NCI-H748 treated with DMSO at 0.1 percent for 48 hours (cell line): ENCODE measurements around the gene ZNF518B.

ENCODE experiments used
- DNase-seq: peaks from one replicate; lab custom pipeline; 2025; lab: John Stamatoyannopoulos, UW

The ZNF518B gene

GRCh38 chr4:10457255-10457801, at the start of gene ZNF518B:
Gene ZNF518B (minus strand): TSS chr4:10457426. CDS start chr4:10446328, 11,098 bp downstream.
- peak; percentile 34 for DNase-seq

- no peak for DNase-seq
These were observed 48.9 kb upstream of the ZNF518B start for GRCh38 chr4:10506077-10506476.

GRCh38 chr4:10504570-10505179, 47.4 kb upstream of the ZNF518B start:
- no peak for DNase-seq

- no peak for DNase-seq
These were observed 45.5 kb upstream of the ZNF518B start for GRCh38 chr4:10502717-10503116.

GRCh38 chr4:10500776-10501175, 43.5 kb upstream of the ZNF518B start:
- no peak for DNase-seq

GRCh38 chr4:10496200-10496599, 39.0 kb upstream of the ZNF518B start:
- no peak for DNase-seq

GRCh38 chr4:10495651-10496050, 38.4 kb upstream of the ZNF518B start:
- DNase-seq = no peak

- peak; percentile 55 for DNase-seq
These were observed 35.2 kb upstream of the ZNF518B start for GRCh38 chr4:10492464-10492863.

GRCh38 chr4:10491401-10491800, 34.2 kb upstream of the ZNF518B start:
- no peak for DNase-seq

- DNase-seq = no peak
These were observed 33.8 kb upstream of the ZNF518B start for GRCh38 chr4:10490996-10491395.

- DNase-seq = no peak
These were observed 25.7 kb upstream of the ZNF518B start for GRCh38 chr4:10482913-10483312.

GRCh38 chr4:10480616-10481015, 23.4 kb upstream of the ZNF518B start:
- no peak for DNase-seq

GRCh38 chr4:10478621-10479020, 21.4 kb upstream of the ZNF518B start:
- DNase-seq = no peak

GRCh38 chr4:10470505-10470904, 13.3 kb upstream of the ZNF518B start:
- DNase-seq = no peak

- DNase-seq = no peak
These were observed 8.9 kb upstream of the ZNF518B start for GRCh38 chr4:10466161-10466560.

- no peak for DNase-seq
These were observed 5.7 kb upstream of the ZNF518B start for GRCh38 chr4:10462876-10463275.

- DNase-seq = no peak
These were observed 4.7 kb upstream of the ZNF518B start for GRCh38 chr4:10461850-10462400.

GRCh38 chr4:10461091-10461849, 4.0 kb upstream of the ZNF518B start:
- no peak for DNase-seq

- DNase-seq = no peak
These were observed 3.3 kb upstream of the ZNF518B start for GRCh38 chr4:10460313-10461047.

GRCh38 chr4:10459305-10459704, 2.1 kb upstream of the ZNF518B start:
- no peak for DNase-seq

- DNase-seq = no peak
These were observed 951 bp upstream of the ZNF518B start for GRCh38 chr4:10458177-10458576.

GRCh38 chr4:10456595-10457254, 501 bp downstream of the ZNF518B start:
- DNase-seq = no peak
